ENCODE data around the gene C3orf70. TPM values are rescaled to one million over a fixed set of nuclear protein-coding genes. Genes with fewer than 3 reads are reported as not detected.
A peak's percentile ranks its signal among the peaks of the same experiment; 100 is the strongest.

Gene C3orf70
- total and polyA plus RNA-seq, 2 of the 8 experiments (the other 6 are each of a cell fraction or from before 2014, with no cell fraction given), result 1.7 to 2.0 TPM

- WGBS, 2 experiments (ENCODE audit: extremely low coverage in 1 of 2, insufficient coverage in 1 of 2, insufficient read length in 1 of 2, insufficient replicate concordance in 2 of 2, low coverage in 1 of 2, low lambda C conversion rate in 2 of 2, missing lambda C conversion rate in 1 of 2), result 86% methylated on average over 5 of the region's 5 CpGs; no CpG with 5 or more reads in 1 of the 2 experiments
- H3K9ac ChIP-seq (replicated peaks in 1 of 4; ENCODE audit: extremely low read depth in 1 of 4, low read depth in 3 of 4, low read length in 3 of 4), result no peak overlapping the region
- H3K9me3 ChIP-seq (ENCODE audit: insufficient read depth in 2 of 2, low read depth in 1 of 2, low read length in 1 of 2), result no peaks in the 10 kb centered on the region
- H2BK20ac ChIP-seq (ENCODE audit: low read length), result no peak overlapping the region
- H3K79me1 ChIP-seq (ENCODE audit: low read depth, low read length), result no peaks in the 10 kb centered on the region
- POLR2A ChIA-PET (ENCODE audit: partially characterized antibody), result interaction anchor here (1.6 kb wide), 1 partner anchor 91 kb away, joined by 5 read pairs; no protein-coding TSS in a partner anchor
- no peaks in the 10 kb centered on the region for H3K36me3 ChIP-seq (ENCODE audit: control insufficient read depth in 2 of 4, insufficient read depth in 4 of 4, low read length in 3 of 4)
- DNase-seq (ENCODE audit: low read depth in 1 of 2, low spot score in 2 of 2) (no peak), FAIRE-seq (no peak)
- H2BK5ac ChIP-seq (ENCODE audit: low read depth, low read length), result no peak overlapping the region
- no peak overlapping the region for H2BK15ac ChIP-seq (ENCODE audit: low read length)
- H3K14ac ChIP-seq (ENCODE audit: insufficient read length), result no peak overlapping the region
- no peak overlapping the region for H2BK120ac ChIP-seq (replicated peaks; ENCODE audit: low read depth, low read length)
- no peak overlapping the region for H2BK12ac ChIP-seq (ENCODE audit: low read depth, low read length)
- peaks cover 0 to 5% (median 0%) of the 10 kb centered on the region in 4 experiments; a peak in 1 of 7 replicates for H3K4me1 ChIP-seq (replicated peaks in 1 of 4; ENCODE audit: control insufficient read depth in 3 of 4, insufficient read depth in 4 of 4, low read length in 3 of 4)
- H3K18ac ChIP-seq (ENCODE audit: extremely low read depth, low read length), result no peak overlapping the region
- H2AFZ ChIP-seq (ENCODE audit: low read length), result no peak overlapping the region
- no peak overlapping the region for H4K5ac ChIP-seq (ENCODE audit: insufficient read length, low read depth, low read length)
- no peak overlapping the region for H4K8ac ChIP-seq (ENCODE audit: extremely low read depth, insufficient read depth, low read length)
- peak; percentile 2 to 38 (median 31); a peak in 3 of 4 replicates for TF ChIP-seq CTCF (IDR thresholded peaks at IDR 0.05; ENCODE audit: control extremely low read depth in 1 of 3, insufficient read depth in 1 of 3, low read depth in 1 of 3, low read length in 3 of 3)
- peak; percentile 45 to 61 for TF ChIP-seq RAD21 (IDR thresholded peaks at IDR 0.05 in 1 of 2, conservative IDR thresholded peaks at IDR 0.05 in 1 of 2; ENCODE audit: low read depth in 2 of 2, low read length in 2 of 2)
- TF ChIP-seq SP4 (IDR thresholded peaks at IDR 0.05; ENCODE audit: low read length), result no peak
- no peak overlapping the region for H3K56ac ChIP-seq (replicated peaks; ENCODE audit: insufficient read length, low read depth, low read length)
- H4K91ac ChIP-seq (replicated peaks; ENCODE audit: insufficient read length, low read length), result no peak overlapping the region
- H3K23me2 ChIP-seq (ENCODE audit: low read depth, low read length), result no peaks in the 10 kb centered on the region
- no peaks in the 10 kb centered on the region for H4K20me1 ChIP-seq (replicated peaks in 1 of 2; ENCODE audit: control insufficient read depth in 1 of 2, insufficient read depth in 2 of 2, low read length in 2 of 2)
- CTCF ChIA-PET (ENCODE audit: partially characterized antibody), result interaction anchor here (0.6 to 3.1 kb wide), 13 partner anchors 11 to 223 kb away, joined by 3 to 10 read pairs (median 4); no protein-coding TSS in a partner anchor
- H3K4me3 ChIP-seq (ENCODE audit: extremely low read depth in 1 of 4, insufficient read depth in 2 of 4, low read depth in 3 of 4, low read length in 4 of 4), result no peak overlapping the region
- no peak overlapping the region for H2AK5ac ChIP-seq (ENCODE audit: low read depth, low read length)
- H3K27me3 ChIP-seq (replicated peaks in 1 of 4; ENCODE audit: control insufficient read depth in 3 of 4, extremely low read depth in 1 of 4, insufficient read depth in 3 of 4, low read length in 3 of 4), result no peaks in the 10 kb centered on the region
- no peaks in the 10 kb centered on the region for H3K79me2 ChIP-seq (ENCODE audit: control insufficient read depth in 1 of 2, insufficient read depth in 2 of 2, low read length in 2 of 2)
- H3K23ac ChIP-seq (ENCODE audit: insufficient read length), result no peak overlapping the region
- H3K4me2 ChIP-seq (ENCODE audit: insufficient read depth in 1 of 2, low read depth in 2 of 2, low read length in 2 of 2), result no peak overlapping the region
- H3K4ac ChIP-seq (replicated peaks; ENCODE audit: insufficient read length, low read depth, low read length), result no peak overlapping the region
- H3K27ac ChIP-seq (ENCODE audit: low read depth, low read length), result no peak overlapping the region
These were observed 68.0 kb downstream of the C3orf70 start for GRCh38 chr3:185084901-185085300.
